NOMO-1 treated with DMSO at 0.1 percent for 48 hours (cell line): ENCODE results near the gene SLC5A1.
"Not testable (repeated sequence)": the region's sequence is repeated elsewhere in the genome, so short reads cannot be mapped to it uniquely, and the experiment has no call there.

ENCODE experiments used
- DNase-seq: peaks from one replicate; lab custom pipeline; 2025; ENCODE audit not compliant: unreplicated experiment; lab: John Stamatoyannopoulos, UW

Gene SLC5A1

GRCh38 chr22:32142600-32142999 lies 99.5 kb downstream of the SLC5A1 start:
- no peak for DNase-seq

GRCh38 chr22:32144496-32145274 lies 101.6 kb downstream of the SLC5A1 start:
- peak; percentile 98 for DNase-seq

GRCh38 chr22:32147128-32147527 lies 104.1 kb downstream of the SLC5A1 start:
- not testable (repeated sequence) for DNase-seq

- DNase-seq = peak; percentile 31
Observed at GRCh38 chr22:32148372-32148771, 105.3 kb downstream of the SLC5A1 start.

GRCh38 chr22:32150647-32151046 lies 107.6 kb downstream of the SLC5A1 start:
- peak; percentile 43 for DNase-seq

- DNase-seq = peak; percentile 30
Observed at GRCh38 chr22:32151641-32152040, 108.6 kb downstream of the SLC5A1 start.

GRCh38 chr22:32154727-32155126 lies 111.7 kb downstream of the SLC5A1 start:
- not testable (repeated sequence) for DNase-seq

- DNase-seq = not testable (repeated sequence)
Observed at GRCh38 chr22:32157632-32158031, 114.6 kb downstream of the SLC5A1 start.

- no peak for DNase-seq
Observed at GRCh38 chr22:32158712-32159533, 115.9 kb downstream of the SLC5A1 start, which contains the start of gene C22orf42. Gene C22orf42, minus strand, starts transcription at chr22:32159303. Its CDS starts 88 bp downstream, at chr22:32159215.

- DNase-seq = not testable (repeated sequence)
Observed at GRCh38 chr22:32160411-32160810, 117.3 kb downstream of the SLC5A1 start.
